B cell (primary cell): Measurements from ENCODE around the gene VWA1. TPM values are rescaled to one million over a fixed set of nuclear protein-coding genes. Genes with fewer than 3 reads are reported as not detected.

Experiments used
- ATAC-seq: fragments of 200-7000 bp; cut with Tn5 transposase; one replicate; pipeline ENCODE4 v1.10.0; 2021; ENCODE audit warnings: low read depth, mild to moderate bottlenecking, moderate number of reproducible peaks, moderate library complexity
- CTCF ChIA-PET: fragments of 350-600 bp; sonication (Branson Sonifier 250); formaldehyde crosslinking; loops from one replicate; lab custom pipeline; 2021; ENCODE audit warnings: antibody characterized with exemption, inconsistent platforms; lab: Charles Lee
- POLR2A ChIA-PET: fragments of 350-600 bp; sonication (Branson Sonifier 250); formaldehyde crosslinking; loops from one replicate; lab custom pipeline; 2021; ENCODE audit warnings: antibody characterized with exemption; lab: Charles Lee
- DNase-seq: peaks from one replicate; pipeline ENCODE4 v3.0.0; 2013
- H2AFZ ChIP-seq: 2 replicates; pipeline ENCODE4 v1.6.1; 2012; ENCODE audit warnings: mild to moderate bottlenecking, low read depth, low read length; ENCODE audit not compliant: insufficient read depth, poor library complexity, severe bottlenecking
- H3K27ac ChIP-seq, 2 donors: 1 replicate in 1 of 2; 2 replicates in 1 of 2; pipeline ENCODE4 v1.5.1; 2012 to 2013; ENCODE audit warnings: low read length in 2 of 2, mild to moderate bottlenecking in 2 of 2, moderate library complexity in 1 of 2
- H3K27me3 ChIP-seq, 4 experiments: fragments of 200-600 bp in 1 of 4; sonication (generic) in 1 of 4; replicated peaks in 1 of 4; 1 replicate in 2 of 4; 2 replicates in 2 of 4; pipeline versions ENCODE4 v1.6.1 to v1.7.0; 2013 to 2016; ENCODE audit warnings: low read length in 3 of 4, mild to moderate bottlenecking in 2 of 4, mixed read lengths in 1 of 4, moderate library complexity in 1 of 4; ENCODE audit not compliant: insufficient read depth in 4 of 4, control insufficient read depth in 3 of 4; ENCODE audit errors: control extremely low read depth in 1 of 4
- H3K36me3 ChIP-seq, 2 experiments: replicated peaks in 1 of 2; 1 replicate in 1 of 2; 2 replicates in 1 of 2; pipeline versions ENCODE4 v1.6.1 to v1.7.1; 2013; ENCODE audit warnings: low read length in 1 of 2; ENCODE audit not compliant: insufficient read depth in 2 of 2, control insufficient read depth in 1 of 2; ENCODE audit errors: control extremely low read depth in 1 of 2, extremely low read depth in 1 of 2
- H3K4me1 ChIP-seq, 2 donors: fragments of 200-600 bp in 1 of 2; sonication (generic) in 1 of 2; 1 replicate in 1 of 2; 2 replicates in 1 of 2; pipeline versions ENCODE4 v1.5.1 to v1.6.1; 2013 to 2017; ENCODE audit warnings: low read length in 2 of 2; ENCODE audit not compliant: control insufficient read depth in 2 of 2, insufficient read depth in 2 of 2
- H3K4me2 ChIP-seq: replicated peaks from 2 replicates; pipeline ENCODE3; 2012; ENCODE audit warnings: mild to moderate bottlenecking, low read depth, low read length; ENCODE audit not compliant: poor library complexity, severe bottlenecking
- H3K4me3 ChIP-seq, 5 experiments: fragments of 200-600 bp in 1 of 5; sonication (generic) in 1 of 5; 1 replicate in 3 of 5; 2 replicates in 2 of 5; pipeline versions ENCODE4 v1.5.1 to v1.7.0; 2011 to 2016; ENCODE audit warnings: low read length in 4 of 5, mild to moderate bottlenecking in 4 of 5, low read depth in 2 of 5, control low read depth in 1 of 5, moderate library complexity in 1 of 5; ENCODE audit not compliant: insufficient read depth in 1 of 5; ENCODE audit errors: control extremely low read depth in 1 of 5, extremely low read depth in 1 of 5
- H3K79me2 ChIP-seq: fragments of 200-600 bp; sonication (generic); one replicate; pipeline ENCODE4 v1.6.0; 2016; ENCODE audit warnings: low read length; ENCODE audit not compliant: control insufficient read depth, insufficient read depth
- H3K9ac ChIP-seq: fragments of 200-600 bp; sonication (generic); 2 replicates; pipeline ENCODE4 v1.6.1; 2017; ENCODE audit warnings: mild to moderate bottlenecking, low read length, moderate library complexity
- H3K9me3 ChIP-seq, 3 donors: one replicate each; pipeline versions ENCODE4 v1.6.1 to v1.7.1; 2013; ENCODE audit warnings: low read length in 2 of 3; ENCODE audit not compliant: control insufficient read depth in 2 of 3, insufficient read depth in 1 of 3; ENCODE audit errors: control extremely low read depth in 1 of 3
- H4K20me1 ChIP-seq: 2 replicates; pipeline ENCODE4 v1.6.0; 2012; ENCODE audit warnings: mild to moderate bottlenecking, low read length; ENCODE audit not compliant: insufficient read depth, control insufficient read depth, poor library complexity, severe bottlenecking
- H3K27ac Mint-ChIP-seq: one replicate; pipeline ENCODE4 v1.8.0; 2021; ENCODE audit warnings: mixed read lengths
- H3K27me3 Mint-ChIP-seq: one replicate; pipeline ENCODE4 v1.8.0; 2021; ENCODE audit warnings: mixed read lengths
- H3K4me1 Mint-ChIP-seq: one replicate; pipeline ENCODE4 v1.8.0; 2021; ENCODE audit warnings: mixed read lengths
- H3K4me3 Mint-ChIP-seq: one replicate; pipeline ENCODE4 v1.8.0; 2021; ENCODE audit warnings: mixed read lengths
- H3K9me3 Mint-ChIP-seq: one replicate; pipeline ENCODE4 v1.8.0; 2022; ENCODE audit warnings: mixed read lengths; ENCODE audit not compliant: insufficient read depth
- EZH2 ChIP-seq: IDR thresholded peaks from 2 replicates; pipeline ENCODE4 v1.6.1; 2012; ENCODE audit warnings: borderline replicate concordance, low read depth, mild to moderate bottlenecking, moderate library complexity, low read length; ENCODE audit not compliant: insufficient read depth, poor library complexity, severe bottlenecking
- WGBS: methylation state at CpG from one replicate; pipeline ENCODE4 v1.1.5; 2013; ENCODE audit warnings: missing lambda C conversion rate; ENCODE audit not compliant: insufficient coverage; 5-methylcytosine and 5-hydroxymethylcytosine counted together
- intact Hi-C: fragments of 100-400 bp; cut with micrococcal nuclease; formaldehyde crosslinking; loops from one replicate; pipeline ENCODE4 v1.10.0; 2022
- polyA plus RNA-seq: library from polyadenylated mRNA; depleted of rRNA; stranded (reverse); fragments of >200 nt; gene quantifications from 2 replicates; pipeline ENCODE4 v1.2.3, GENCODE V29; 2012
- total RNA-seq, 2 donors: library from RNA; stranded (reverse); fragments of 120-200 nt in 1 of 2; gene quantifications; 1 replicate in 1 of 2; 2 replicates in 1 of 2; pipeline versions ENCODE4 v1.2.3 to v1.2.4, GENCODE V29; 2013 to 2022
- TF ChIP-seq, protein P1 (sequence below): fragments of 200-600 bp; IDR thresholded peaks from one replicate; pipeline ENCODE4 v1.8.0; 2022; ENCODE audit warnings: antibody characterized with exemption, mild to moderate bottlenecking

VWA1 gene
- total and polyA plus RNA-seq, 2 donors (not counting 1 experiment from before 2014, with no cell fraction given), result 0.09 TPM; not detected in 1

DNA sequence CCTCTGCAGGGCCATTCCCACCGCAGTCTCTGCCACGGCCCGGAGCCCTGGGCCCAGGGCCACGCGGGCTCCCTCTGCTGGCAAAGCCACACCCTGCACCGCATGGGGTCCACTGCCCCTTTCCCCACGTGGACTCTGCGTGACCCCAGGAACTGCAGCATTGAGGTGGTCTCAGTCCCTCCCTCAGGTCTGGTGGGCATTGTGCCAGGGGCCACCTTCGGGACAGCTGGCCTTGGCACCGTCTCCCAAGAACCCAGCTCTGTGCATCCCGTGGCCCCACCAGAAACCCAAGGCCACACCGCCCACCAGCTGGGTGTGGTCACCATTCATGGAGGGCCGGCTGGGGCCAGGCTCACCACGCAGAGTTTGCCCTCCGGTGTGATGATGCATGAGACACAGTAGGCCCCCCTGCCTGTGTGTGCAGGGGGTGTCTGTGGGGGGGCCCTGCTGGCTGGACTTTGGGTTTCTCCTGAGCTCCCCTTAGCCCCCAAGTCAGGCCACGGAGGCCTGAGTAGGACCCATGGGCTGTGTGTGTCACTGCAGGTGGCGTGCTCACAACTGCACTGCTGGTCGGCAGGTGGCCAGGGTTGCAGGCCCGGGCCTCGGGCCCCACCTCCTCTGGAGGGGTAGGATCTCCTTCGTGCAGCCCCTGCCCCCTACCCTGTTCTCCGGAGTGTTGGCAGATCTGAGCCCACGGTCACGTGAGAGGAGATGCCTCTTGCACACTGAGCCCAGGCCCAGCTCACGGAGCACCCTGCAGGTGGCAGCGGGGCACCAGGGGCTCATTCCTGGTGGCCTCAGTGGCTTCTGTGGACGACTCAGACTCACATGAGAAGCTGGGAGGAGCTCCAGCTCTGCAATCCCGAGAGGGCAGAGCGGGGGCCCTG is 5.8 kb downstream of the VWA1 start:
- ATAC-seq (peak; percentile 92), DNase-seq (peak; percentile 69)
- no peak overlapping the region for H3K27ac Mint-ChIP-seq
- ChIA-PET POLR2A (no interaction called here), CTCF (interaction anchor here (0.7 to 2.5 kb wide), 8 partner anchors 11 to 458 kb away, joined by 3 to 9 read pairs (median 4); partner anchors contain the start of gene MRPL20)
- peak overlapping the region; percentile 14 for H3K4me2 ChIP-seq
- no peaks in the 10 kb centered on the region for H3K9me3 Mint-ChIP-seq
- no peak overlapping the region for H3K4me3 Mint-ChIP-seq
- H2AFZ ChIP-seq, result no peak overlapping the region
- peaks cover 0 to 7% (median 0%) of the 10 kb centered on the region in 3 donors for H3K9me3 ChIP-seq
- WGBS, result 53% methylated on average over 29 of the region's 29 CpGs
- peaks cover 0 to 34% (median 15%) of the 10 kb centered on the region in 4 experiments for H3K27me3 ChIP-seq
- H3K9ac ChIP-seq, result no peak overlapping the region
- no peak overlapping the region for H3K27ac ChIP-seq
- TF ChIP-seq EZH2, result no peak
- TF ChIP-seq, protein P1, sequence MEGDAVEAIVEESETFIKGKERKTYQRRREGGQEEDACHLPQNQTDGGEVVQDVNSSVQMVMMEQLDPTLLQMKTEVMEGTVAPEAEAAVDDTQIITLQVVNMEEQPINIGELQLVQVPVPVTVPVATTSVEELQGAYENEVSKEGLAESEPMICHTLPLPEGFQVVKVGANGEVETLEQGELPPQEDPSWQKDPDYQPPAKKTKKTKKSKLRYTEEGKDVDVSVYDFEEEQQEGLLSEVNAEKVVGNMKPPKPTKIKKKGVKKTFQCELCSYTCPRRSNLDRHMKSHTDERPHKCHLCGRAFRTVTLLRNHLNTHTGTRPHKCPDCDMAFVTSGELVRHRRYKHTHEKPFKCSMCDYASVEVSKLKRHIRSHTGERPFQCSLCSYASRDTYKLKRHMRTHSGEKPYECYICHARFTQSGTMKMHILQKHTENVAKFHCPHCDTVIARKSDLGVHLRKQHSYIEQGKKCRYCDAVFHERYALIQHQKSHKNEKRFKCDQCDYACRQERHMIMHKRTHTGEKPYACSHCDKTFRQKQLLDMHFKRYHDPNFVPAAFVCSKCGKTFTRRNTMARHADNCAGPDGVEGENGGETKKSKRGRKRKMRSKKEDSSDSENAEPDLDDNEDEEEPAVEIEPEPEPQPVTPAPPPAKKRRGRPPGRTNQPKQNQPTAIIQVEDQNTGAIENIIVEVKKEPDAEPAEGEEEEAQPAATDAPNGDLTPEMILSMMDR, result peak; percentile 83
- H4K20me1 ChIP-seq, result no peaks in the 10 kb centered on the region
- peaks cover 6% of the 10 kb centered on the region for H3K4me1 Mint-ChIP-seq
- no peaks in the 10 kb centered on the region for H3K36me3 ChIP-seq
- H3K27me3 Mint-ChIP-seq, result peaks cover 17% of the 10 kb centered on the region
- H3K79me2 ChIP-seq, result no peaks in the 10 kb centered on the region
- H3K4me3 ChIP-seq, result no peak overlapping the region
- intact Hi-C loops, result loop anchor here (2.0 kb wide), 1 partner anchor 34 kb away; the partner anchor contains the start of gene MRPL20
- H3K4me1 ChIP-seq, result peaks cover 9 to 15% of the 10 kb centered on the region in 2 donors
